ENCODE results near the gene RAB3C.

DNA sequence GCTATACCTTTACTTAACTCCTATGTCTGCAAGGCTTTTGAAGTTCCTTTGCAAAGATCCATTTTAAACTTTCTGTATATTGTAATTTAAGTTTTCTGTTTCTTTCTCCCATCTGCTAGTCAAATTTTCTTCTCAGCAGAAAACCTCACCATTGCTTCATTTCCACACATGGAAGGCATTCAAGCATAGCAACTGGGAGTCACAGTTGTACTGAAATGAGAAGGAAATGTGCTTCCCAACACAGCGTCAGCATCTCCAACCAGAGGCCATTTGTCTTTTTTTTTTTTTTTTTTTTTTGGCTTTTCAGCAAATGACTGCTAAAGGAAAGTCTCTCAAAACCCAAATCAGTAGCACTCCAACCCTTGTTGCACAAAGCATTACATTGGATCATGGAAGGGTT, 92.5 kb downstream of the RAB3C start:
- TF ChIP-seq, protein P1, sequence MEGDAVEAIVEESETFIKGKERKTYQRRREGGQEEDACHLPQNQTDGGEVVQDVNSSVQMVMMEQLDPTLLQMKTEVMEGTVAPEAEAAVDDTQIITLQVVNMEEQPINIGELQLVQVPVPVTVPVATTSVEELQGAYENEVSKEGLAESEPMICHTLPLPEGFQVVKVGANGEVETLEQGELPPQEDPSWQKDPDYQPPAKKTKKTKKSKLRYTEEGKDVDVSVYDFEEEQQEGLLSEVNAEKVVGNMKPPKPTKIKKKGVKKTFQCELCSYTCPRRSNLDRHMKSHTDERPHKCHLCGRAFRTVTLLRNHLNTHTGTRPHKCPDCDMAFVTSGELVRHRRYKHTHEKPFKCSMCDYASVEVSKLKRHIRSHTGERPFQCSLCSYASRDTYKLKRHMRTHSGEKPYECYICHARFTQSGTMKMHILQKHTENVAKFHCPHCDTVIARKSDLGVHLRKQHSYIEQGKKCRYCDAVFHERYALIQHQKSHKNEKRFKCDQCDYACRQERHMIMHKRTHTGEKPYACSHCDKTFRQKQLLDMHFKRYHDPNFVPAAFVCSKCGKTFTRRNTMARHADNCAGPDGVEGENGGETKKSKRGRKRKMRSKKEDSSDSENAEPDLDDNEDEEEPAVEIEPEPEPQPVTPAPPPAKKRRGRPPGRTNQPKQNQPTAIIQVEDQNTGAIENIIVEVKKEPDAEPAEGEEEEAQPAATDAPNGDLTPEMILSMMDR (IDR thresholded peaks at IDR 0.05; ENCODE audit: insufficient read depth, low read depth, low read length) = no peak
- TF ChIP-seq EZH2 (IDR thresholded peaks at IDR 0.05; ENCODE audit: insufficient read depth, low read length) = no peak
